HepG2 (cell line): ENCODE measurements around the gene ZNF181. TPM values are rescaled to one million over a fixed set of nuclear protein-coding genes. Genes with fewer than 3 reads are reported as not detected.

Source experiments
- ATAC-seq: fragments of 200-7000 bp; cut with Tn5 transposase; 3 replicates; pipeline ENCODE4 v1.9.1; 2020; ENCODE audit warnings: mild to moderate bottlenecking, moderate library complexity
- BruUV-seq: library from RNA; stranded (reverse); fragments of 400-500 nt; replicated peaks from 2 replicates; lab custom pipeline; 2021; lab: Mats Ljungman, UMichigan
- CTCF ChIA-PET: fragments of 300-600 bp; formaldehyde crosslinking; extraction: SDS; loops from one replicate; lab custom pipeline; 2021; ENCODE audit warnings: low total read pairs, inconsistent platforms, low intra/inter-chr PET ratio; lab: Yijun Ruan, JAX
- POLR2A ChIA-PET: fragments of 350-600 bp; sonication (Branson Sonifier 250); formaldehyde crosslinking; loops from one replicate; lab custom pipeline; 2020; ENCODE audit warnings: antibody characterized with exemption, inconsistent platforms; lab: Yijun Ruan, JAX
- DNase-seq: peaks from one replicate; pipeline ENCODE4 v3.0.0-alpha.2; 2015; ENCODE audit warnings: low spot score
- FAIRE-seq: peaks from 3 replicates; lab custom pipeline; 2011; peaks lifted over from hg19 to GRCh38; lab: Jason Lieb, UNC
- H2AFZ ChIP-seq: one replicate; pipeline ENCODE4 v1.6.1; 2011; ENCODE audit warnings: low read length, inconsistent platforms
- H3K27ac ChIP-seq: fragments of 300-600 bp; 3 replicates; pipeline ENCODE4 v1.8.0; 2011; ENCODE audit warnings: mixed run types, mild to moderate bottlenecking, mixed read lengths, low read length, inconsistent platforms; ENCODE audit not compliant: insufficient read depth; ENCODE audit errors: extremely low read length
- H3K27me3 ChIP-seq, 2 experiments: fragments of 200-600 bp in 1 of 2; 2 replicates in 1 of 2; 3 replicates in 1 of 2; pipeline versions ENCODE4 v1.6.0 to v1.8.0; 2011; ENCODE audit warnings: low read length in 2 of 2, mild to moderate bottlenecking in 2 of 2, moderate library complexity in 2 of 2, inconsistent platforms in 1 of 2; ENCODE audit not compliant: insufficient read depth in 2 of 2, control insufficient read depth in 1 of 2
- H3K36me3 ChIP-seq, 2 experiments: fragments of 200-600 bp in 1 of 2; replicated peaks in 1 of 2; 2 replicates in 1 of 2; 3 replicates in 1 of 2; pipeline versions ENCODE4 v1.5.1 to v1.8.0; 2011; ENCODE audit warnings: low read length in 2 of 2, inconsistent platforms in 1 of 2; ENCODE audit not compliant: insufficient read depth in 2 of 2, control insufficient read depth in 1 of 2
- H3K4me1 ChIP-seq: 2 replicates; pipeline ENCODE4 v1.5.1; 2012; ENCODE audit warnings: low read length, inconsistent platforms; ENCODE audit not compliant: insufficient read depth
- H3K4me2 ChIP-seq: 2 replicates; pipeline ENCODE4 v1.6.0; 2011; ENCODE audit warnings: low read depth, low read length, inconsistent platforms
- H3K4me3 ChIP-seq, 3 experiments: fragments of 200-600 bp in 1 of 3; sonication (generic), shearing (Covaris generic) in 1 of 3; replicated peaks in 1 of 3; 2 replicates each; pipeline ENCODE4 v1.5.1; 2011 to 2016; ENCODE audit warnings: low read length in 3 of 3, inconsistent platforms in 2 of 3, low read depth in 2 of 3, mild to moderate bottlenecking in 2 of 3, control low read depth in 1 of 3, mixed read lengths in 1 of 3; ENCODE audit not compliant: insufficient read depth in 1 of 3
- H3K79me2 ChIP-seq: one replicate; pipeline ENCODE4 v1.6.1; 2011; ENCODE audit warnings: low read length, inconsistent platforms; ENCODE audit not compliant: insufficient read depth
- H3K9ac ChIP-seq: 2 replicates; pipeline ENCODE4 v1.6.0; 2011; ENCODE audit warnings: mild to moderate bottlenecking, low read depth, low read length, inconsistent platforms; ENCODE audit not compliant: insufficient read depth
- H3K9me3 ChIP-seq: 2 replicates; pipeline ENCODE4 v1.5.1; 2012; ENCODE audit warnings: mild to moderate bottlenecking, low read length
- H4K20me1 ChIP-seq: 2 replicates; pipeline ENCODE4 v1.6.0; 2011; ENCODE audit warnings: inconsistent platforms, mild to moderate bottlenecking, low read length, moderate library complexity; ENCODE audit not compliant: insufficient read depth
- ARNTL ChIP-seq: sonication (generic); formaldehyde crosslinking; IDR thresholded peaks from 2 replicates; pipeline ENCODE4 v1.4.0; 2020; ENCODE audit warnings: mild to moderate bottlenecking, missing genetic modification reagents
- CREB1 ChIP-seq, 2 experiments: fragments of 450-650 bp in 1 of 2; IDR thresholded peaks; 2 replicates each; pipeline ENCODE4 v1.6.1; 2016 to 2017; ENCODE audit warnings: control low read depth in 1 of 2, mild to moderate bottlenecking in 1 of 2, missing compliant biosample characterization in 1 of 2, missing genetic modification characterization in 1 of 2
- THYN1 ChIP-seq: sonication (generic); formaldehyde crosslinking; IDR thresholded peaks from 2 replicates; pipeline ENCODE4 v1.8.1; 2023; ENCODE audit warnings: low read depth, mild to moderate bottlenecking, moderate library complexity, missing genetic modification reagents, borderline replicate concordance
- ZNF441 ChIP-seq: sonication (generic); formaldehyde crosslinking; IDR thresholded peaks from 2 replicates; pipeline ENCODE4 v1.7.0; 2021; ENCODE audit warnings: missing genetic modification reagents, borderline replicate concordance
- ZNF616 ChIP-seq: sonication (generic); formaldehyde crosslinking; IDR thresholded peaks from 2 replicates; pipeline ENCODE4 v1.5.0; 2020; ENCODE audit warnings: low read depth, mild to moderate bottlenecking, missing genetic modification reagents
- WGBS: methylation state at CpG from one replicate; pipeline ENCODE4 v1.1.6; 2017; ENCODE audit warnings: low lambda C conversion rate; 5-methylcytosine and 5-hydroxymethylcytosine counted together
- in situ Hi-C: cut with HindIII; loops from 2 replicates; pipeline ENCODE4 v1.10.0; 2017; ENCODE audit warnings: low pct_unique_long_range_greater_than_20kb; ENCODE audit not compliant: extremely low pct_ligation_motif_present
- intact Hi-C: fragments of 100-400 bp; cut with micrococcal nuclease; formaldehyde crosslinking; loops from one replicate; pipeline ENCODE4 v1.10.0; 2022; ENCODE audit not compliant: unreplicated experiment
- polyA plus RNA-seq, 8 experiments: library from polyadenylated mRNA; depleted of rRNA in 3 of 8; stranded (reverse) in 7 of 8; unstranded in 1 of 8; fragments of >200 nt; fragmentation: Illumina TruSeq in 4 of 8; extraction: Trizol in 4 of 8; gene quantifications; 2 replicates each; pipeline versions ENCODE4 v1.2.1 to v1.2.3, GENCODE V29; 2011 to 2016; ENCODE audit warnings: low read depth in 4 of 8, missing spikeins in 1 of 8, mixed read lengths in 1 of 8; ENCODE audit not compliant: insufficient read depth in 1 of 8
- total RNA-seq, 5 experiments: library from RNA; depleted of rRNA; stranded (reverse); fragments of >200 nt; fragmentation: Illumina TruSeq; extraction: Trizol; gene quantifications; 2 replicates each; pipeline ENCODE4 v1.2.3, GENCODE V29; 2016; ENCODE audit warnings: low read depth in 1 of 5
- TF ChIP-seq, protein P1 (sequence below): sonication (generic); formaldehyde crosslinking; IDR thresholded peaks from 2 replicates; pipeline ENCODE4 v1.9.0; 2021; ENCODE audit warnings: mild to moderate bottlenecking, missing genetic modification reagents

Gene ZNF181
- total and polyA plus RNA-seq, 2 of the 13 experiments (the other 11 are each of a cell fraction or from before 2014, with no cell fraction given) = 10.6 to 15.5 TPM

DNA sequence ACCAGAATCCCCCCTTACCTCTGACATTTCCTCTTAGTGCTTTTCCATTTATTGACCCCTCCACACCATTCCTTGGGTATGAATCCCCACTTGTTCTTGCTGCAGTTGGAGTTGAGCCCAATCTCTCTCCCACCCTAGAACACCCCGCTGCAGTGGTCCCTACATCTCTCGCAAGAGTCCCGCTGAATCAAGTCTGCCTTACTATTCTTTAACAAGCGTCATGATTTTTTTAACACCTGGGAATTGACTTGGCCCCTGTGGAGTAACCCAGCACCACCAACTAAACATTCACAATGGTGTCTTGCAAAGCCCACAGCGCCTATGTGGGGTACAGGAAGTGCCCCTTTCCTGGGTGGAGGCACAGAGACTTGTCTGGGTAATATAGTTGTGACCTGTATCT, 52.2 kb downstream of the ZNF181 start (continued):
- TF ChIP-seq ARNTL = no peak
- TF ChIP-seq THYN1 (CRISPR knock-in tag) = no peak
- TF ChIP-seq ZNF441 (CRISPR knock-in tag) = no peak
- no peak for TF ChIP-seq ZNF616 (CRISPR knock-in tag)

GRCh38 chr19:34787059-34787824, 53.2 kb downstream of the ZNF181 start:
- Histone ChIP-seq H3K27me3 (peaks cover 0 to 4% of the 10 kb centered on the region in 2 experiments; a peak in 1 of 5 replicates), H3K36me3 (no peaks in the 10 kb centered on the region), H3K4me3 (no peak overlapping the region), H3K9ac (no peak overlapping the region), H2AFZ (no peak overlapping the region), H4K20me1 (no peaks in the 10 kb centered on the region), H3K79me2 (no peaks in the 10 kb centered on the region), H3K9me3 (peaks cover 6% of the 10 kb centered on the region; the same call in 1 of the 2 replicates), H3K4me1 (no peaks in the 10 kb centered on the region), H3K27ac (no peak overlapping the region), H3K4me2 (no peak overlapping the region)
- CTCF ChIA-PET = no interaction called here
- TF ChIP-seq, protein P1, sequence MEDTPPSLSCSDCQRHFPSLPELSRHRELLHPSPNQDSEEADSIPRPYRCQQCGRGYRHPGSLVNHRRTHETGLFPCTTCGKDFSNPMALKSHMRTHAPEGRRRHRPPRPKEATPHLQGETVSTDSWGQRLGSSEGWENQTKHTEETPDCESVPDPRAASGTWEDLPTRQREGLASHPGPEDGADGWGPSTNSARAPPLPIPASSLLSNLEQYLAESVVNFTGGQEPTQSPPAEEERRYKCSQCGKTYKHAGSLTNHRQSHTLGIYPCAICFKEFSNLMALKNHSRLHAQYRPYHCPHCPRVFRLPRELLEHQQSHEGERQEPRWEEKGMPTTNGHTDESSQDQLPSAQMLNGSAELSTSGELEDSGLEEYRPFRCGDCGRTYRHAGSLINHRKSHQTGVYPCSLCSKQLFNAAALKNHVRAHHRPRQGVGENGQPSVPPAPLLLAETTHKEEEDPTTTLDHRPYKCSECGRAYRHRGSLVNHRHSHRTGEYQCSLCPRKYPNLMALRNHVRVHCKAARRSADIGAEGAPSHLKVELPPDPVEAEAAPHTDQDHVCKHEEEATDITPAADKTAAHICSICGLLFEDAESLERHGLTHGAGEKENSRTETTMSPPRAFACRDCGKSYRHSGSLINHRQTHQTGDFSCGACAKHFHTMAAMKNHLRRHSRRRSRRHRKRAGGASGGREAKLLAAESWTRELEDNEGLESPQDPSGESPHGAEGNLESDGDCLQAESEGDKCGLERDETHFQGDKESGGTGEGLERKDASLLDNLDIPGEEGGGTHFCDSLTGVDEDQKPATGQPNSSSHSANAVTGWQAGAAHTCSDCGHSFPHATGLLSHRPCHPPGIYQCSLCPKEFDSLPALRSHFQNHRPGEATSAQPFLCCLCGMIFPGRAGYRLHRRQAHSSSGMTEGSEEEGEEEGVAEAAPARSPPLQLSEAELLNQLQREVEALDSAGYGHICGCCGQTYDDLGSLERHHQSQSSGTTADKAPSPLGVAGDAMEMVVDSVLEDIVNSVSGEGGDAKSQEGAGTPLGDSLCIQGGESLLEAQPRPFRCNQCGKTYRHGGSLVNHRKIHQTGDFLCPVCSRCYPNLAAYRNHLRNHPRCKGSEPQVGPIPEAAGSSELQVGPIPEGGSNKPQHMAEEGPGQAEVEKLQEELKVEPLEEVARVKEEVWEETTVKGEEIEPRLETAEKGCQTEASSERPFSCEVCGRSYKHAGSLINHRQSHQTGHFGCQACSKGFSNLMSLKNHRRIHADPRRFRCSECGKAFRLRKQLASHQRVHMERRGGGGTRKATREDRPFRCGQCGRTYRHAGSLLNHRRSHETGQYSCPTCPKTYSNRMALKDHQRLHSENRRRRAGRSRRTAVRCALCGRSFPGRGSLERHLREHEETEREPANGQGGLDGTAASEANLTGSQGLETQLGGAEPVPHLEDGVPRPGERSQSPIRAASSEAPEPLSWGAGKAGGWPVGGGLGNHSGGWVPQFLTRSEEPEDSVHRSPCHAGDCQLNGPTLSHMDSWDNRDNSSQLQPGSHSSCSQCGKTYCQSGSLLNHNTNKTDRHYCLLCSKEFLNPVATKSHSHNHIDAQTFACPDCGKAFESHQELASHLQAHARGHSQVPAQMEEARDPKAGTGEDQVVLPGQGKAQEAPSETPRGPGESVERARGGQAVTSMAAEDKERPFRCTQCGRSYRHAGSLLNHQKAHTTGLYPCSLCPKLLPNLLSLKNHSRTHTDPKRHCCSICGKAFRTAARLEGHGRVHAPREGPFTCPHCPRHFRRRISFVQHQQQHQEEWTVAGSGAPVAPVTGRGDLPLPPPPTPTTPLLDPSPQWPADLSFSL (CRISPR knock-in tag) = no peak
- TF ChIP-seq CREB1 (IDR thresholded peaks at IDR 0.05) (peak; percentile 79), CREB1 (CRISPR knock-in tag; IDR thresholded peaks at IDR 0.05) (no peak)
- no peak for ATAC-seq
- 30% methylated on average over 3 of the region's 3 CpGs for WGBS
- intact Hi-C loops = no loop called here
- no peak for DNase-seq
- BruUV-seq = no TSS peak
- in situ Hi-C loops = loop anchor here (10.0 kb wide), 1 partner anchor 108 kb away; no protein-coding TSS in a partner anchor
- no peak for FAIRE-seq
- POLR2A ChIA-PET = no interaction called here
